Stimulated activated naive CD4-positive, alpha-beta T cell treated with Interleukin-2 at 50 U/mL for 16 hours (primary cell): ENCODE measurements around the gene C1orf146.
"Not testable (repeated sequence)": the region's sequence is repeated elsewhere in the genome, so short reads cannot be mapped to it uniquely, and the experiment has no call there.

Experiments used
- DNase-seq: peaks from one replicate; lab custom pipeline; 2025; lab: John Stamatoyannopoulos, UW

The C1orf146 gene

DNA sequence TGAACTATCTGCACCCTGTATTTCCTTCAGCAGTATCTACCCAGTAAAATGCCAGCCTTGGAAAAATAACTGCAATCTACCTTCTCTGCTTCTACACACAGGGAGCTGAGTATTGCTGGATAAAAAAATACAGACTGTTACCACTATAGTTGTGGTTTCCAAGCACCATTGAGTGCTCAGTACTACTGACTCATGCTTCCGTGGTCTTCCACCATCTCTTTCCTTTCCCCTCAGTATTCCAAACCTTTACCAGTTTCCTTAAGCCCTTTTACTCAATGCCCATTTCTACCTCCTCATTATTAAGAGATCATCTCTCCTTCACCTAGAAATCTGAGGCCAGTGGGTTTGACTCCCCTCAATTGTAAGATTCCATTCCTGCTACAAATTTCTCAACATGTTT is 57.2 kb downstream of the C1orf146 start:
- DNase-seq, result no peak

DNA sequence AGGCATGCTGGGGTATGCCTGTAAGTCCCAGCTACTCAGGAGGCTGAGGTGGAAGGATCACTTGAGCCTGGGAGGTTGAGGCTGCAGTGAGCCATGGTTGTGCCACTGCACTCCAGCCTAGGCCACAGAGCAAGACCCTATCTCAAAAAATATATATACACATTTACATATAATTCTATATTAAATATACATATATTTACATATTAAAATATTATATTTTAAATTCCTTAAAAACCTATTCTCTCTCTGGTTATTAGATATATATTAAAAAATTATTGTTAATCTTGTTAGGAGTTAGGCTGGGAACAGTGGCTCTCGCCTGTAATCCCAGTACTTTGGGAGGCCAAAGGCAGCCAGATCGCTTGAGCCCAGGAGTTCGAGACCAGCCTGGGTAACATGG is 58.4 kb downstream of the C1orf146 start:
- no peak for DNase-seq

DNA sequence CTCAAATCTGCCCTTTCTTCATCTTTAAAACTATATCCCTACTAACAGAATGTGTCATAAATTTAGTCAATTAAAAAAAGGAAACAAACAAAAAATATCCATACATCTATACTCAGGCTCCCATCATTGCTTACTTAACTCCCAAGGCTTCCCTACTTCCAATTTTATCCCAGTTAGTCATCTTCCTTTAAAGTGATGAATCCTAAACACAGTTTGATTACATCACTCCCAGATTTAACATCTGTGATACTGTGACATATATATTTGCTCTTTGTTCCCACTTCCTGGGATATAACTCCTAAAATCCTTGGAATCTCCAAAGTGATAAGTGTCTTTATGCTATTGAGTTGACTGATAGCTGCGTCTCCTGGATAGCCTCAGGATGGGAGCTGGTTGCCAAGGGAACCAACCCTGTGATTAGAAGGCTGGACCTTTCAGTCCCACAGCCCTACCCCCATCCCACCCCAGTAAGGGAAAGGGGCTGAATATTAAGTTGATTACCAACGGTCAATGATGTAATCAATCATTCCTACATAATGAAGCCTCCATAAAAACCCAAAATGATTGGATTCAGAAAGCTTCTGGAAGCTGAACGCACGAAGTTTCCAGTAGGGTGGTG is 59.5 kb downstream of the C1orf146 start:
- no peak for DNase-seq

GRCh38 chr1:92279781-92280180 is 62.1 kb downstream of the C1orf146 start:
- not testable (repeated sequence) for DNase-seq

GRCh38 chr1:92281411-92281810 is 63.7 kb downstream of the C1orf146 start:
- not testable (repeated sequence) for DNase-seq

GRCh38 chr1:92291372-92291999 is 73.8 kb downstream of the C1orf146 start:
- DNase-seq, result no peak
